ENCODE data around the gene TMEM108.

Gene TMEM108

GRCh38 chr3:133065193-133065961 is 27.2 kb downstream of the TMEM108 start:
- ATAC-seq (replicated peaks; ENCODE audit: extremely low read depth, poor library complexity, severe bottlenecking) (no peak), DNase-seq (ENCODE audit: low spot score in 2 of 2) (no peak)
- H3K27me3 Mint-ChIP-seq, result no peaks in the 10 kb centered on the region
- no peak overlapping the region for H3K27ac Mint-ChIP-seq (ENCODE audit: low read depth)
- H3K9me3 Mint-ChIP-seq, result no peaks in the 10 kb centered on the region
- H3K4me1 Mint-ChIP-seq, result no peaks in the 10 kb centered on the region
- H3K4me3 Mint-ChIP-seq, result no peak overlapping the region
- no peaks in the 10 kb centered on the region for H3K36me3 Mint-ChIP-seq (ENCODE audit: insufficient read depth)

GRCh38 chr3:133066026-133066425 is 27.8 kb downstream of the TMEM108 start:
- Mint-ChIP-seq H3K27me3 (no peaks in the 10 kb centered on the region), H3K4me3 (no peak overlapping the region), H3K9me3 (no peaks in the 10 kb centered on the region), H3K36me3 (ENCODE audit: insufficient read depth) (no peaks in the 10 kb centered on the region), H3K27ac (ENCODE audit: low read depth) (no peak overlapping the region), H3K4me1 (no peaks in the 10 kb centered on the region)
- ATAC-seq (replicated peaks; ENCODE audit: extremely low read depth, poor library complexity, severe bottlenecking) (no peak), DNase-seq (ENCODE audit: low spot score in 2 of 2) (no peak)

- DNase-seq (ENCODE audit: low spot score in 2 of 2), result no peak
- no peaks in the 10 kb centered on the region for H3K36me3 Mint-ChIP-seq (ENCODE audit: insufficient read depth)
Observed at GRCh38 chr3:133069556-133070286, 31.5 kb downstream of the TMEM108 start.

GRCh38 chr3:133074977-133075376 is 36.8 kb downstream of the TMEM108 start:
- no peaks in the 10 kb centered on the region for H3K36me3 Mint-ChIP-seq (ENCODE audit: insufficient read depth)
- no peak overlapping the region for H3K27ac Mint-ChIP-seq (ENCODE audit: low read depth)
- ATAC-seq (replicated peaks; ENCODE audit: extremely low read depth, poor library complexity, severe bottlenecking) (no peak), DNase-seq (ENCODE audit: low spot score in 2 of 2) (no peak)
- H3K4me3 Mint-ChIP-seq, result no peak overlapping the region
- H3K27me3 Mint-ChIP-seq, result peaks cover 12% of the 10 kb centered on the region
- no peaks in the 10 kb centered on the region for H3K9me3 Mint-ChIP-seq
- H3K4me1 Mint-ChIP-seq, result no peaks in the 10 kb centered on the region

More at GRCh38 chr3:133069556-133070286, 31.5 kb downstream of the TMEM108 start:
- H3K27me3 Mint-ChIP-seq, result no peaks in the 10 kb centered on the region
- no peaks in the 10 kb centered on the region for H3K4me1 Mint-ChIP-seq
- no peak overlapping the region for H3K4me3 Mint-ChIP-seq
- no peak for ATAC-seq (replicated peaks; ENCODE audit: extremely low read depth, poor library complexity, severe bottlenecking)
- H3K9me3 Mint-ChIP-seq, result no peaks in the 10 kb centered on the region
- H3K27ac Mint-ChIP-seq (ENCODE audit: low read depth), result no peak overlapping the region

GRCh38 chr3:133077688-133078087 is 39.5 kb downstream of the TMEM108 start:
- no peaks in the 10 kb centered on the region for H3K4me1 Mint-ChIP-seq
- peaks cover 9% of the 10 kb centered on the region for H3K9me3 Mint-ChIP-seq
- no peaks in the 10 kb centered on the region for H3K36me3 Mint-ChIP-seq (ENCODE audit: insufficient read depth)
- no peak overlapping the region for H3K27ac Mint-ChIP-seq (ENCODE audit: low read depth)
- ATAC-seq (replicated peaks; ENCODE audit: extremely low read depth, poor library complexity, severe bottlenecking) (no peak), DNase-seq (ENCODE audit: low spot score in 2 of 2) (no peak)
- H3K4me3 Mint-ChIP-seq, result no peak overlapping the region
- peaks cover 12% of the 10 kb centered on the region for H3K27me3 Mint-ChIP-seq

- H3K4me3 Mint-ChIP-seq, result no peak overlapping the region
- DNase-seq (ENCODE audit: low spot score in 2 of 2), result no peak
- no peak overlapping the region for H3K27ac Mint-ChIP-seq (ENCODE audit: low read depth)
- no peak for ATAC-seq (replicated peaks; ENCODE audit: extremely low read depth, poor library complexity, severe bottlenecking)
- peaks cover 9% of the 10 kb centered on the region for H3K9me3 Mint-ChIP-seq
- no peaks in the 10 kb centered on the region for H3K36me3 Mint-ChIP-seq (ENCODE audit: insufficient read depth)
- no peaks in the 10 kb centered on the region for H3K4me1 Mint-ChIP-seq
- peaks cover 12% of the 10 kb centered on the region for H3K27me3 Mint-ChIP-seq
Observed at GRCh38 chr3:133079621-133080020, 41.4 kb downstream of the TMEM108 start.

- Mint-ChIP-seq H3K9me3 (peaks cover 9% of the 10 kb centered on the region), H3K4me1 (no peaks in the 10 kb centered on the region), H3K4me3 (no peak overlapping the region), H3K36me3 (ENCODE audit: insufficient read depth) (no peaks in the 10 kb centered on the region), H3K27me3 (peaks cover 8% of the 10 kb centered on the region), H3K27ac (ENCODE audit: low read depth) (no peak overlapping the region)
- DNase-seq (ENCODE audit: low spot score in 2 of 2), result no peak
- no peak for ATAC-seq (replicated peaks; ENCODE audit: extremely low read depth, poor library complexity, severe bottlenecking)
Observed at GRCh38 chr3:133081016-133081415, 42.8 kb downstream of the TMEM108 start.

GRCh38 chr3:133083395-133083794 is 45.2 kb downstream of the TMEM108 start:
- H3K27me3 Mint-ChIP-seq, result no peaks in the 10 kb centered on the region
- no peak for DNase-seq (ENCODE audit: low spot score in 2 of 2)
- no peak overlapping the region for H3K27ac Mint-ChIP-seq (ENCODE audit: low read depth)
- H3K4me1 Mint-ChIP-seq, result no peaks in the 10 kb centered on the region
- no peak for ATAC-seq (replicated peaks; ENCODE audit: extremely low read depth, poor library complexity, severe bottlenecking)
- peaks cover 9% of the 10 kb centered on the region for H3K9me3 Mint-ChIP-seq
- no peak overlapping the region for H3K4me3 Mint-ChIP-seq
- H3K36me3 Mint-ChIP-seq (ENCODE audit: insufficient read depth), result no peaks in the 10 kb centered on the region

- Mint-ChIP-seq H3K9me3 (no peaks in the 10 kb centered on the region), H3K27ac (ENCODE audit: low read depth) (no peak overlapping the region), H3K4me3 (no peak overlapping the region), H3K36me3 (ENCODE audit: insufficient read depth) (no peaks in the 10 kb centered on the region), H3K4me1 (no peaks in the 10 kb centered on the region), H3K27me3 (no peaks in the 10 kb centered on the region)
- DNase-seq (ENCODE audit: low spot score in 2 of 2), result no peak
- no peak for ATAC-seq (replicated peaks; ENCODE audit: extremely low read depth, poor library complexity, severe bottlenecking)
Observed at GRCh38 chr3:133089906-133090485, 51.8 kb downstream of the TMEM108 start.

GRCh38 chr3:133092681-133093080 is 54.5 kb downstream of the TMEM108 start:
- no peaks in the 10 kb centered on the region for H3K36me3 Mint-ChIP-seq (ENCODE audit: insufficient read depth)
- no peak overlapping the region for H3K27ac Mint-ChIP-seq (ENCODE audit: low read depth)
- no peaks in the 10 kb centered on the region for H3K27me3 Mint-ChIP-seq
- H3K4me1 Mint-ChIP-seq, result no peaks in the 10 kb centered on the region
- H3K9me3 Mint-ChIP-seq, result no peaks in the 10 kb centered on the region
- H3K4me3 Mint-ChIP-seq, result no peak overlapping the region
- ATAC-seq (replicated peaks; ENCODE audit: extremely low read depth, poor library complexity, severe bottlenecking) (no peak), DNase-seq (ENCODE audit: low spot score in 2 of 2) (no peak)

- no peaks in the 10 kb centered on the region for H3K36me3 Mint-ChIP-seq (ENCODE audit: insufficient read depth)
- H3K27me3 Mint-ChIP-seq, result no peaks in the 10 kb centered on the region
- no peak overlapping the region for H3K27ac Mint-ChIP-seq (ENCODE audit: low read depth)
- no peak for ATAC-seq (replicated peaks; ENCODE audit: extremely low read depth, poor library complexity, severe bottlenecking)
- no peaks in the 10 kb centered on the region for H3K9me3 Mint-ChIP-seq
- H3K4me1 Mint-ChIP-seq, result no peaks in the 10 kb centered on the region
- DNase-seq (ENCODE audit: low spot score in 2 of 2), result no peak
- H3K4me3 Mint-ChIP-seq, result no peak overlapping the region
Observed at GRCh38 chr3:133093366-133093765, 55.2 kb downstream of the TMEM108 start.

- no peaks in the 10 kb centered on the region for H3K27me3 Mint-ChIP-seq
- H3K27ac Mint-ChIP-seq (ENCODE audit: low read depth), result no peak overlapping the region
- H3K4me3 Mint-ChIP-seq, result no peak overlapping the region
- ATAC-seq (replicated peaks; ENCODE audit: extremely low read depth, poor library complexity, severe bottlenecking), result no peak
- no peaks in the 10 kb centered on the region for H3K4me1 Mint-ChIP-seq
- no peaks in the 10 kb centered on the region for H3K36me3 Mint-ChIP-seq (ENCODE audit: insufficient read depth)
- H3K9me3 Mint-ChIP-seq, result peaks cover 6% of the 10 kb centered on the region
- DNase-seq (ENCODE audit: low spot score in 2 of 2), result no peak
Observed at GRCh38 chr3:133096900-133097613, 58.9 kb downstream of the TMEM108 start.

Measured in central memory CD8-positive, alpha-beta T cell (primary cell).